ENCODE measurements around the gene MRPS18A.

MRPS18A gene

DNA sequence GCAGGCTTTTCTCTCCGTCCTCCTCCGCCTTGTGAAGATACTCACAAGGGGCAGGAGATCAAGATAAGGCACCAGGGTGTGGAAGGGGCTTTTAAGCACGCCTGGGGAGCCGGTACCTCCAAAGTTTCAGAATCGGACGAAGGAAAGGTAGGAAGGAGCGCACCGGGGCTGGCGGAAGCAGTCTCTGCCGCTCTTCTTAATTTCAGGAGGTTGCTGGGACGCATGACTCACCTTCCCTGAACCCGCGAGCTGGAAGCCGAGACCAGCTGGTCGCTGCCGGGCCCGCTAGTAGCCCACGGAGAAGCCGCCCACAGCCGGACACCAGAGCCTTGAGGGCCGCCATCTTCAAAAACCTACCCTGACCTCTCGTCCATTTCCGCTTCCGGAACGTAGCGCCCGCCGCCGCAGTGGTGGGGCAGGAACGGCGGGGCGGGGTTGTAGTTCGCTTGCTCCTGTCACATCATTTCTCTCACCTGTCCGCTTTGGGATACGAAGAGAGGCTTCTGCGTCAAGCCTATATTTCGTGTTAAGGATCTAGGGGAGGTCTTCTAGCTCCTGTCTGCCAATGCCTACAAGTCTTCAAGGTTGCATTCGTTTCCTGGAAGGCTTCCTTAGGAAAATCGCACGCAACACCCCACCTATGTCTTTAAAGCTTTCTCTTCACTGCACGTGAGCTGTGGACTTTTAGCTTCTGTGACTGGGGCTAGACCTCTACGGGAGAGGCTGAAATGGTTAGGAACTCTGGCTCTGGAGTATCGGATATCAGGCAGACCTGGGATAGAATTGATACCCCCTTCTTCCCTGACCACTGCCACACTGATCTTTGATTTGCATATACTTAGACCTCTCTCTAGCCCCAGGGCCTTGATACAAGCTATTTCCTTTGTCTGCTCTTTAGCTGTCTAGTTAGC is at the start of gene MRPS18A:
Gene MRPS18A (minus strand): TSS at position 355 of the 911 bp plus-strand sequence. CDS start 12 bp downstream, at position 343.
- H3K4me3 ChIP-seq (ENCODE audit: control insufficient read depth, low read depth, low read length): peak within 1 kb of the TSS; percentile 94
- peak; percentile 81 for DNase-seq (ENCODE audit: low read depth)

DNA sequence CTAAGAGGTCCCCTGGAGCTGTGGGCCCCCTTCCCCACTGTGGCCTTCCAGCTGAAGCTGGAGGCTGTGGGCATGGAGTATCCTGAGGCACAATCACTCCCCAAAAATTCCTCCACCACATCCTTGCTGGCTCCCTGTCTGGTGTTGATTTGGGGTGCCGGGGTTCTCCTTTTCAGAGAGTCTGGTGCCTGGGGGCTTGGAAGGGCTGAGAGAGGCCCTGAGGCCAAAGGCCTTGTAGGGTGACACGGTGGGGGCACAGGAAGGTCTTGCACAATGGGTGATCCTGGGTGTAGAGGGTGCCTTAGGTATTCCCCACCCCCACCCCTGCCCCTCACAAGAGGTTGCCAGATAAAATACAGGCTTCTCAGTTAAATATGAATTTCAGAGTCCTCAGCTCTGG is 49.3 kb upstream of the MRPS18A start:
- TF ChIP-seq, protein P1, sequence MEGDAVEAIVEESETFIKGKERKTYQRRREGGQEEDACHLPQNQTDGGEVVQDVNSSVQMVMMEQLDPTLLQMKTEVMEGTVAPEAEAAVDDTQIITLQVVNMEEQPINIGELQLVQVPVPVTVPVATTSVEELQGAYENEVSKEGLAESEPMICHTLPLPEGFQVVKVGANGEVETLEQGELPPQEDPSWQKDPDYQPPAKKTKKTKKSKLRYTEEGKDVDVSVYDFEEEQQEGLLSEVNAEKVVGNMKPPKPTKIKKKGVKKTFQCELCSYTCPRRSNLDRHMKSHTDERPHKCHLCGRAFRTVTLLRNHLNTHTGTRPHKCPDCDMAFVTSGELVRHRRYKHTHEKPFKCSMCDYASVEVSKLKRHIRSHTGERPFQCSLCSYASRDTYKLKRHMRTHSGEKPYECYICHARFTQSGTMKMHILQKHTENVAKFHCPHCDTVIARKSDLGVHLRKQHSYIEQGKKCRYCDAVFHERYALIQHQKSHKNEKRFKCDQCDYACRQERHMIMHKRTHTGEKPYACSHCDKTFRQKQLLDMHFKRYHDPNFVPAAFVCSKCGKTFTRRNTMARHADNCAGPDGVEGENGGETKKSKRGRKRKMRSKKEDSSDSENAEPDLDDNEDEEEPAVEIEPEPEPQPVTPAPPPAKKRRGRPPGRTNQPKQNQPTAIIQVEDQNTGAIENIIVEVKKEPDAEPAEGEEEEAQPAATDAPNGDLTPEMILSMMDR (conservative IDR thresholded peaks at IDR 0.05; ENCODE audit: control insufficient read depth, insufficient read depth, low read depth, low read length): no peak
- no peak overlapping the region for H3K4me3 ChIP-seq (ENCODE audit: control insufficient read depth, low read depth, low read length)
- no peak for DNase-seq (ENCODE audit: low read depth)

More for the DNA sequence above, at the start of gene MRPS18A:
- TF ChIP-seq, protein P1 (conservative IDR thresholded peaks at IDR 0.05; ENCODE audit: control insufficient read depth, insufficient read depth, low read depth, low read length): no peak

DNA sequence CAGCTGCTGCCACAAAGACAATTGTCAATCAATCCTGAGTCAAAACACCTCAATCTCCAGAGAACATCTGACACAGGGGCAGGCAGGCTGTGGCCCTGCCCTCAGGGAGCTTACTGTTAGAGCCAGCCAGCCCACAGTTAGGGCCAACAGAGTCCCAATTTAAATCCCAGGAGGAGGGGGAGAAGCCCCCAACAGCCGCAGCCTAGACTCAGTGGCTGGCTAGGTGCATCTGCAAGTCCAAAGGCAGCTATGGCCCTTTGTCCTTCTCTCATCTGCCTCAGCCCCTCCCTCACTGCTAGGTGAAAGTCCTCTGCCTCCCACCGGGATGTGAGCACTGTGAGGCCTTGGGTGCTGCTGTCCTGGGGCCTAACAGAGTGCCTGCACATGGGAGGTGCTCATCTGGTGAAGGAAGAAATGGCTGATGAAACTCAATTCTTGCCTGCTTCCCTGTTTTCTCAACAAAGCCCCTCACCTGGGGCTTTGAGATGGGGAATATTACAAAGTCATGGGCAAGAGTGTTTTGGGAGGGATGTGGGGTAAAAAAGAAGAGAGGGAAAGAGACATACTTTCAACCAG is 48.7 kb upstream of the MRPS18A start:
- TF ChIP-seq, protein P1 (conservative IDR thresholded peaks at IDR 0.05; ENCODE audit: control insufficient read depth, insufficient read depth, low read depth, low read length): no peak
- no peak for DNase-seq (ENCODE audit: low read depth)
- no peak overlapping the region for H3K4me3 ChIP-seq (ENCODE audit: control insufficient read depth, low read depth, low read length)

DNA sequence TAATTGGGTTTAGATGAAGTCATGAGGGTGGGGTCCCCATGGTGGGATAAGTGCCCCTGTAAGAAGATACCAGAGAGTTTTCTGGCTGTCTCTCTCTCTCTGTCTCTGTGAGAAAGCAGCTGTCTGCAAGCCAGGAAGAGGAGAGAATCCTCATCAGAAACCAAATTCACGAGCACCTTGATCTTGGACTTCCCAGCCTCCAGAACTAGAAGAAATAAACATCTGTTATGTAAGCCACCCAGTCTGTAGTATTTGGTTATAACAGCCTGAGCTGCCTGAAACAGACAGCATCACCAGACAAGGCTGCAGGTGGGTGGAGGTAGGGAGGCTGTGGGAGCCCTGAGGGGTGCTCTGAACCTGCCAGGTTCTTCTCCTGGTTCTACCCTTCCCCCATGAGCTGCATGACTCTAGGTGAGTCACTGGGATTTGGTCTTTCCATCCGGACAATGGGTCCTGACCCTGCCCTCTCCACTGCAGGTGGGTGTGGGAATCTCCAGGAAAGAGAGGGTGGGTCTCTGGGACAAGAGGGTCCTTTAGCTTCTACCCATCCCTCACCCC is 48.1 kb upstream of the MRPS18A start:
- H3K4me3 ChIP-seq (ENCODE audit: control insufficient read depth, low read depth, low read length): no peak overlapping the region
- TF ChIP-seq, protein P1 (conservative IDR thresholded peaks at IDR 0.05; ENCODE audit: control insufficient read depth, insufficient read depth, low read depth, low read length): no peak
- no peak for DNase-seq (ENCODE audit: low read depth)

DNA sequence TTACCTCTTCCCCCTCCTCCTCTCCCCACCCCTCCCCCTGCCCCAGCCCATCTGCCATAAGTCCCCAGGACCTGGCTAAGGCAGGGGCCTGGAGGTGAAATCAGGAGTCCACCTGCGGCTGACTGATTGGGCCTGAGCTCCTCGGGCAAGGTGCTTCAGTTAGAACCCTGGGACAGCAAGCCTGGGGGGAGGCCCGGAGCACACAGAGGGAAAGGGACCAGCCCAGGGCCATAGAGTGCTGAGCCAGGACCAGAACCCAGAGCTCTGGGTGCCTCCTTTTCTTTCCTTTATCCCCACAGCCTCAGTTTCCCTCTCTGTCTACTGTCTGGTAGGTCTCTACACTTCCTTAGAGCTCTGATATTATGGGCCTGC is 46.7 kb upstream of the MRPS18A start:
- DNase-seq (ENCODE audit: low read depth): no peak
- TF ChIP-seq, protein P1 (conservative IDR thresholded peaks at IDR 0.05; ENCODE audit: control insufficient read depth, insufficient read depth, low read depth, low read length): no peak
- no peak overlapping the region for H3K4me3 ChIP-seq (ENCODE audit: control insufficient read depth, low read depth, low read length)

DNA sequence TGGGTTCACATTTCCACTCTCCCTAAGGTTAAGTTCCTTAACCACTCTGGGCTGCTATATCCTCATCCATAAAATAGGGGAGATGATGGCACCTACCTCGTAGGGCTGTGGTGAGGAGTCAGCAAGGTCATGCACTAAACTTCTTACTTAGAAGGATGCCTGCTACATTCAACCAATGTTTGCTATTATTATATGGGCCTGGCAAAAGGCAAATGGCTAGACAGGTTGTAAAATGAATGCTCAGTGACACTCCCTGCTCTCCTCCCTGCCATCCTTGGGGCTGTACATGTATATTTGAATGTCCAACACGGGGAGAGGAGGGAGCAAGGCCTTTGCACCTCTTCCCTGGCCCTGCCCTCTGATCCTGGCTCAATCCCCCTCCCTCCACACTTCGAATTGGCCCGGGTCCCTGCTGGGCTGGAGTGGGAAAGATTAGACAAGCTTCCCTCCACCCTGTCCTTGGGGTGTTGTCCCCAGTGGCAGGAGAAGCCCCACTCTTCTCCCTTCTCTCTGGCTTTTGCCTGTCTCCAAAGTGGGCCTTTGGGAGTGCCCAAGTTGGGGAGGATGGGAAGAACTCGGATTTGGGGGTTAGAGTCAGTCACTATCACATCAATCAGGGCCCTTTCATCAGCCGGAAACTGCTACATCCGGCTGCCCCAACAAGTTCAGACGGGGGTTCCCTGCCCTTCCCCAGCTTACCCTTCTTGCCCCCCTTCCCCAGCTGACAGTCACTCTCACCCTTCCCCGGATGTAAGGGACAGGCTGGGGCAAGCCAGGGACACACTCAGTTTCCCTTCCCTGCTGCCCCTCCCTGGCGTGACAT is 46.1 kb upstream of the MRPS18A start:
- no peak for DNase-seq (ENCODE audit: low read depth)

More for the DNA sequence above, 46.1 kb upstream of the MRPS18A start:
- TF ChIP-seq, protein P1 (conservative IDR thresholded peaks at IDR 0.05; ENCODE audit: control insufficient read depth, insufficient read depth, low read depth, low read length): no peak
- no peak overlapping the region for H3K4me3 ChIP-seq (ENCODE audit: control insufficient read depth, low read depth, low read length)

Measured in fibroblast of mammary gland (primary cell).